Right atrium auricular region (tissue), 2 donors: ENCODE results near the gene NRG2. TPM values are rescaled to one million over a fixed set of nuclear protein-coding genes. Genes with fewer than 3 reads are reported as not detected.

Experiments used
- DNase-seq: peaks from one replicate; pipeline ENCODE4 v3.0.0-alpha.2; 2019; ENCODE audit warnings: low spot score
- H3K27ac ChIP-seq, 2 donors: fragments of 200-600 bp; sonication (generic); 1 replicate in 1 of 2; 2 replicates in 1 of 2; pipeline ENCODE4 v1.5.1; 2016 to 2019
- H3K27me3 ChIP-seq, 2 donors: fragments of 200-600 bp; sonication (generic); one replicate each; pipeline versions ENCODE4 v1.5.1 to v1.6.0; 2017 to 2019
- H3K36me3 ChIP-seq: fragments of 200-600 bp; sonication (generic); one replicate; pipeline ENCODE4 v1.5.1; 2016
- H3K4me1 ChIP-seq, 2 donors: fragments of 200-600 bp; sonication (generic); one replicate each; pipeline versions ENCODE4 v1.5.1 to v1.6.0; 2017 to 2019
- H3K4me3 ChIP-seq, 2 donors: fragments of 200-600 bp; sonication (generic); 1 replicate in 1 of 2; 2 replicates in 1 of 2; pipeline ENCODE4 v1.5.1; 2017 to 2019; ENCODE audit warnings: mild to moderate bottlenecking in 1 of 2, moderate library complexity in 1 of 2
- H3K9me3 ChIP-seq, 2 donors: fragments of 200-600 bp; sonication (generic); one replicate each; pipeline ENCODE4 v1.5.1; 2019
- CTCF ChIP-seq, 2 donors: fragments of 200-600 bp; sonication (generic); IDR thresholded peaks; one replicate each; pipeline ENCODE4 v1.5.1; 2019; ENCODE audit warnings: antibody characterized with exemption in 2 of 2
- total RNA-seq, 2 donors: library from RNA; depleted of rRNA; stranded (reverse); fragments of >200 nt; gene quantifications; one replicate each; pipeline ENCODE4 v1.1.0, GENCODE V29; 2016

Gene NRG2
- total RNA-seq, 2 donors from 2014 or later, result 1.8 to 1.9 TPM

- H3K27ac ChIP-seq, result no peak overlapping the region
- no peak for DNase-seq
- H3K36me3 ChIP-seq, result no peaks in the 10 kb centered on the region
- H3K27me3 ChIP-seq, result no peaks in the 10 kb centered on the region
- TF ChIP-seq CTCF (IDR thresholded peaks at IDR 0.05), result no peak
- H3K4me3 ChIP-seq, result no peak overlapping the region
- no peaks in the 10 kb centered on the region for H3K4me1 ChIP-seq
- no peaks in the 10 kb centered on the region for H3K9me3 ChIP-seq
Measured at GRCh38 chr5:139805545-139805944, 237.6 kb downstream of the NRG2 start.

GRCh38 chr5:139804800-139805397 lies 238.2 kb downstream of the NRG2 start:
- Histone ChIP-seq H3K4me3 (no peak overlapping the region), H3K27me3 (no peaks in the 10 kb centered on the region), H3K36me3 (no peaks in the 10 kb centered on the region), H3K27ac (no peak overlapping the region), H3K9me3 (no peaks in the 10 kb centered on the region), H3K4me1 (no peaks in the 10 kb centered on the region)
- DNase-seq, result no peak
- TF ChIP-seq CTCF (IDR thresholded peaks at IDR 0.05), result no peak

GRCh38 chr5:139803978-139804377 lies 239.1 kb downstream of the NRG2 start:
- H3K27me3 ChIP-seq, result no peaks in the 10 kb centered on the region

GRCh38 chr5:139799359-139799758 lies 243.7 kb downstream of the NRG2 start:
- H3K4me1 ChIP-seq, result peaks cover 0 to 12% of the 10 kb centered on the region in 2 donors
- no peak overlapping the region for H3K4me3 ChIP-seq
- H3K36me3 ChIP-seq, result no peaks in the 10 kb centered on the region
- no peak for DNase-seq
- H3K9me3 ChIP-seq, result no peaks in the 10 kb centered on the region
- no peak for TF ChIP-seq CTCF (IDR thresholded peaks at IDR 0.05)
- H3K27ac ChIP-seq, result no peak overlapping the region
- H3K27me3 ChIP-seq, result peaks cover 14% of the 10 kb centered on the region in 2 donors

More at GRCh38 chr5:139803978-139804377, 239.1 kb downstream of the NRG2 start:
- DNase-seq, result no peak
- no peak overlapping the region for H3K27ac ChIP-seq
- no peak for TF ChIP-seq CTCF (IDR thresholded peaks at IDR 0.05)
- no peaks in the 10 kb centered on the region for H3K36me3 ChIP-seq
- H3K4me3 ChIP-seq, result no peak overlapping the region
- H3K4me1 ChIP-seq, result no peaks in the 10 kb centered on the region
- no peaks in the 10 kb centered on the region for H3K9me3 ChIP-seq

GRCh38 chr5:139798883-139799282 lies 244.2 kb downstream of the NRG2 start:
- no peaks in the 10 kb centered on the region for H3K9me3 ChIP-seq
- peaks cover 0 to 12% of the 10 kb centered on the region in 2 donors for H3K4me1 ChIP-seq
- DNase-seq, result no peak
- peaks cover 14% of the 10 kb centered on the region in 2 donors for H3K27me3 ChIP-seq
- no peak overlapping the region for H3K4me3 ChIP-seq
- no peak overlapping the region for H3K27ac ChIP-seq
- no peaks in the 10 kb centered on the region for H3K36me3 ChIP-seq
- TF ChIP-seq CTCF (IDR thresholded peaks at IDR 0.05), result no peak
